RWPE1 (cell line): Measurements from ENCODE around the gene ZMIZ1.
A peak's percentile ranks its signal among the peaks of the same experiment; 100 is the strongest.

Experiments
- CTCF ChIA-PET: fragments of 350-600 bp; sonication (Branson Sonifier 250); formaldehyde crosslinking; extraction: SDS; loops from one replicate; lab custom pipeline; 2021; lab: Yijun Ruan, JAX
- POLR2A ChIA-PET: fragments of 400-600 bp; formaldehyde crosslinking; extraction: SDS; loops from one replicate; lab custom pipeline; 2020; ENCODE audit warnings: antibody characterized with exemption; ENCODE audit not compliant: low non-redundant PET; lab: Yijun Ruan, JAX
- DNase-seq: peaks from one replicate; pipeline ENCODE4 v3.0.0; 2012; ENCODE audit warnings: low spot score
- H3K27ac ChIP-seq: fragments of 450-650 bp; 2 replicates; pipeline ENCODE4 v1.5.1; 2017
- CTCF ChIP-seq: fragments of 450-650 bp; conservative IDR thresholded peaks from 2 replicates; pipeline ENCODE4 v1.5.1; 2017; ENCODE audit warnings: low read depth, mild to moderate bottlenecking

Gene ZMIZ1

GRCh38 chr10:79189853-79190435 lies 121.2 kb downstream of the ZMIZ1 start:
- CTCF ChIA-PET: no interaction called here
- POLR2A ChIA-PET: interaction anchor here (1.6 kb wide), 1 partner anchor 34 kb away, joined by 3 read pairs; no protein-coding TSS in a partner anchor
- DNase-seq: peak; percentile 76
- H3K27ac ChIP-seq: peak overlapping the region; percentile 54
- no peak for TF ChIP-seq CTCF

GRCh38 chr10:79190740-79191261 lies 122.0 kb downstream of the ZMIZ1 start:
- ChIA-PET POLR2A (no interaction called here), CTCF (no interaction called here)
- no peak for TF ChIP-seq CTCF
- peak overlapping the region; percentile 94 for H3K27ac ChIP-seq
- no peak for DNase-seq

DNA sequence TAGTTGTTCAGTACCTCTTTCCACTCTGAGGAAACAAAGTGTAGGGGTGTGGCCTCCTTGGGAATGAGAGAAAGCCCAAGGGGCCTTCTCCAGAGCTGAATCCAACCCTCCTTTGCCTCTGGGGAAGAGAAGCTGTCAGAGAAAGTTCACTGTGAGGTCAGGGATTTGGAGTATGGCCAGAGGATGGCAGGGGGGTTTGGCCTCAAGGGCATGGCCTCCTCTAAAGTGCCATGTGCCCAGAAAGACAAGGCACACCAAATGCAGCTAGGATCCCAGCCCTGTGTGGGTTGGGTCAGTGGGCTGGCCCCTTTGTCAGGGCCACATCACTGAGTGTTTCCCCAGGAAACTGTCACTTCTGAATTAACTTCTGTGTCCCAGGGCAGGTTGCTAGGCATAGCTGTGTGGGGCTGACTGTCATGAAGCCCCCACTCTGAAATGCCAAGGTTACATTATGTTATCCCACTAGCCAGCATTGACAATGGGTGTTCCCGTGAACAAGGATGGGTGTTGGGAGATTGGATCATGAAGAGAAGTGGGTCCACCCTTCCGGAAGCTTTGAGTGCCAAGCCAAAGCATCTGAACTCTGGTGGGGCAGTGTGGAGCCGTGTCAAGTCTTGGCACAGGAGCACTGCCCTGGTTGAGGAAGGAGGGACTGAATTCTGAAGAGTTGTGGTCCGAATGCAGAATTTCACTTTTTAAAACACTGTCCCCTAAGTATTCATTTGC lies 123.3 kb downstream of the ZMIZ1 start:
- POLR2A ChIA-PET: interaction anchor here (0.7 kb wide), 1 partner anchor 995 kb away, joined by 3 read pairs; no protein-coding TSS in a partner anchor
- DNase-seq: no peak
- no peak for TF ChIP-seq CTCF
- CTCF ChIA-PET: interaction anchor here (1.3 to 1.5 kb wide), 2 partner anchors 49 to 123 kb away, joined by 3 to 5 read pairs; partner anchors contain the start of gene ZMIZ1
- peak overlapping the region; percentile 94 for H3K27ac ChIP-seq

- peak overlapping the region; percentile 94 for H3K27ac ChIP-seq
- no peak for TF ChIP-seq CTCF
- peak; percentile 46 for DNase-seq
- POLR2A ChIA-PET: interaction anchor here (0.7 kb wide), 1 partner anchor 995 kb away, joined by 3 read pairs; no protein-coding TSS in a partner anchor
- CTCF ChIA-PET: interaction anchor here (1.3 to 1.5 kb wide), 2 partner anchors 50 to 124 kb away, joined by 3 to 5 read pairs; partner anchors contain the start of gene ZMIZ1
Measured at GRCh38 chr10:79192677-79193003, 123.9 kb downstream of the ZMIZ1 start.

- TF ChIP-seq CTCF: no peak
- DNase-seq: no peak
- CTCF ChIA-PET: interaction anchor here (0.6 to 2.6 kb wide), 3 partner anchors 9 to 1147 kb away, joined by 3 to 42 read pairs (median 22); partner anchors contain the start of gene ZMIZ1
- POLR2A ChIA-PET: no interaction called here
- H3K27ac ChIP-seq: peak overlapping the region; percentile 94
Measured at GRCh38 chr10:79193694-79194382, 125.1 kb downstream of the ZMIZ1 start.
